Right lobe of liver (tissue), 6 donors: ENCODE results near the gene ZNF468. TPM values are rescaled to one million over a fixed set of nuclear protein-coding genes. Genes with fewer than 3 reads are reported as not detected.
A peak's percentile ranks its signal among the peaks of the same experiment; 100 is the strongest.
"Not testable (repeated sequence)": the region's sequence is repeated elsewhere in the genome, so short reads cannot be mapped to it uniquely, and the experiment has no call there.

Source experiments
- ATAC-seq, 4 donors: fragments of 200-7000 bp; cut with Tn5 transposase; one replicate each; pipeline ENCODE4 v1.9.1; 2020; ENCODE audit warnings: mild to moderate bottlenecking in 4 of 4, moderate library complexity in 4 of 4
- DNase-seq, 3 donors: peaks; one replicate each; pipeline ENCODE4 v3.0.0-alpha.2; 2020
- H3K27ac ChIP-seq, 3 donors: fragments of 200-600 bp; one replicate each; pipeline ENCODE4 v1.8.0; 2022
- H3K27me3 ChIP-seq, 2 donors: fragments of 200-600 bp; one replicate each; pipeline ENCODE4 v1.8.0; 2022
- H3K36me3 ChIP-seq, 4 donors: fragments of 200-600 bp; sonication (generic) in 1 of 4; one replicate each; pipeline versions ENCODE4 v1.5.1 to v1.8.0; 2017 to 2022; ENCODE audit warnings: control low read depth in 1 of 4
- H3K4me1 ChIP-seq, 4 donors: fragments of 200-600 bp; sonication (generic) in 1 of 4; one replicate each; pipeline versions ENCODE4 v1.5.1 to v1.8.0; 2017 to 2022; ENCODE audit warnings: control low read depth in 1 of 4
- H3K4me3 ChIP-seq, 3 donors: fragments of 200-600 bp; one replicate each; pipeline ENCODE4 v1.8.0; 2022
- H3K9me3 ChIP-seq, 4 donors: fragments of 200-600 bp; sonication (generic) in 1 of 4; one replicate each; pipeline versions ENCODE4 v1.5.1 to v1.8.0; 2017 to 2022; ENCODE audit warnings: control low read depth in 1 of 4
- CTCF ChIP-seq, 4 donors: fragments of 200-600 bp in 3 of 4; fragments of 450-650 bp in 1 of 4; IDR thresholded peaks; one replicate each; pipeline versions ENCODE4 v1.5.1 to v1.8.0; 2016 to 2022; ENCODE audit warnings: antibody characterized with exemption in 4 of 4, mild to moderate bottlenecking in 2 of 4
- POLR2A ChIP-seq: fragments of 450-650 bp; IDR thresholded peaks from one replicate; pipeline ENCODE4 v1.6.1; 2017; ENCODE audit warnings: antibody characterized with exemption, mild to moderate bottlenecking
- WGBS: methylation state at CpG from one replicate; pipeline ENCODE4 v1.1.6; 2018; ENCODE audit warnings: low coverage, low lambda C conversion rate; ENCODE audit not compliant: insufficient coverage; ENCODE audit errors: missing lambda C conversion rate; 5-methylcytosine and 5-hydroxymethylcytosine counted together
- intact Hi-C, 2 donors: fragments of 100-400 bp; cut with DNase I; formaldehyde crosslinking; loops; one replicate each; pipeline versions ENCODE4 v1.11.2 to v1.14.1; 2022
- total RNA-seq, 6 experiments: library from RNA; depleted of rRNA in 2 of 6; stranded (reverse); fragments of >200 nt in 2 of 6; fragmentation: NEBNext Ultra II Directional in 3 of 6; extraction: Animal tissue kit (Norgen Biotek cat#: 25700) in 3 of 6; gene quantifications; one replicate each; pipeline versions ENCODE4 v1.1.0 to v1.2.4, GENCODE V29; 2016 to 2023
- donor health status: DM: no; HTN: yes; CAD: no.
- donor health status: DM: no; HTN: no; CAD: no.
- donor health status: DM: no; HTN: no; CAD: no.
- donor health status: DM: no; HTN: yes; CAD: no.
- donor health status: DM: no; HTN: yes; CAD: no.

The ZNF468 gene
- total RNA-seq, 6 experiments from 2014 or later, result 1.6 to 4.2 (median 2.9) TPM

- H3K4me1 ChIP-seq, result no peaks in the 10 kb centered on the region
- H3K4me3 ChIP-seq, result no peak overlapping the region
- ATAC-seq, result no peak
- peaks cover 0 to 4% (median 0%) of the 10 kb centered on the region in 4 donors for H3K36me3 ChIP-seq
- no peaks in the 10 kb centered on the region for H3K27me3 ChIP-seq
- H3K27ac ChIP-seq, result no peak overlapping the region
- H3K9me3 ChIP-seq, result no peaks in the 10 kb centered on the region
- intact Hi-C loops, result no loop called here
- 75% methylated on average over 6 of the region's 7 CpGs for WGBS
- no peak for DNase-seq
- TF ChIP-seq POLR2A (no peak), CTCF (IDR thresholded peaks at IDR 0.05) (no peak)
Observed at GRCh38 chr19:52889076-52889475, 31.7 kb upstream of the ZNF468 start.

- intact Hi-C loops, result no loop called here
- ATAC-seq, result no peak
- WGBS, result 86% methylated on average over 10 of the region's 11 CpGs
- Histone ChIP-seq H3K4me1 (no peaks in the 10 kb centered on the region), H3K27ac (no peak overlapping the region), H3K27me3 (no peaks in the 10 kb centered on the region), H3K9me3 (peaks cover 0 to 26% (median 5%) of the 10 kb centered on the region in 4 donors), H3K4me3 (no peak overlapping the region), H3K36me3 (peaks cover 0 to 19% (median 0%) of the 10 kb centered on the region in 4 donors)
- DNase-seq, result no peak
- TF ChIP-seq POLR2A, result no peak
- no peak for TF ChIP-seq CTCF (IDR thresholded peaks at IDR 0.05)
Observed at GRCh38 chr19:52880895-52881389, 23.5 kb upstream of the ZNF468 start.

GRCh38 chr19:52872996-52873395 is 15.6 kb upstream of the ZNF468 start:
- DNase-seq, intact Hi-C loops, H3K27ac ChIP-seq, H3K4me3 ChIP-seq, ATAC-seq, H3K27me3 ChIP-seq, H3K36me3 ChIP-seq, H3K4me1 ChIP-seq, H3K9me3 ChIP-seq: not testable (repeated sequence)
- 60% methylated on average over 6 of the region's 6 CpGs for WGBS

- no peaks in the 10 kb centered on the region for H3K27me3 ChIP-seq
- ATAC-seq (no peak), DNase-seq (no peak)
- TF ChIP-seq POLR2A, result no peak
- TF ChIP-seq CTCF (IDR thresholded peaks at IDR 0.05), result no peak
- no peaks in the 10 kb centered on the region for H3K36me3 ChIP-seq
- intact Hi-C loops, result no loop called here
- no peak overlapping the region for H3K4me3 ChIP-seq
- 92% methylated on average over 3 of the region's 3 CpGs for WGBS
- no peaks in the 10 kb centered on the region for H3K9me3 ChIP-seq
- no peaks in the 10 kb centered on the region for H3K4me1 ChIP-seq
- H3K27ac ChIP-seq, result no peak overlapping the region
Observed at GRCh38 chr19:52871466-52871865, 14.0 kb upstream of the ZNF468 start.

GRCh38 chr19:52868031-52868430 is 10.6 kb upstream of the ZNF468 start:
- WGBS, result 89% methylated on average over 7 of the region's 11 CpGs
- DNase-seq, H3K27me3 ChIP-seq, H3K36me3 ChIP-seq, H3K4me1 ChIP-seq, ATAC-seq, H3K27ac ChIP-seq, intact Hi-C loops, H3K9me3 ChIP-seq, H3K4me3 ChIP-seq: not testable (repeated sequence)

GRCh38 chr19:52856540-52857377 is 660 bp downstream of the ZNF468 start:
- H3K4me1 ChIP-seq, H3K27me3 ChIP-seq, H3K27ac ChIP-seq, intact Hi-C loops, DNase-seq, H3K9me3 ChIP-seq, H3K36me3 ChIP-seq: not testable (repeated sequence)
- ATAC-seq, result peak in 3 of 4 donors; percentile 22 to 36 (median 32)
- 2% methylated on average over 20 of the region's 31 CpGs for WGBS
- H3K4me3 ChIP-seq, result peak overlapping the region; percentile 48 to 66 (median 54)

GRCh38 chr19:52847352-52847751 is 10.1 kb downstream of the ZNF468 start:
- intact Hi-C loops, H3K27me3 ChIP-seq, H3K27ac ChIP-seq, H3K4me1 ChIP-seq, H3K4me3 ChIP-seq, DNase-seq, ATAC-seq: not testable (repeated sequence)
- H3K9me3 ChIP-seq, result peaks cover 0 to 27% (median 0%) of the 10 kb centered on the region in 4 donors
- 72% methylated on average over 4 of the region's 5 CpGs for WGBS
- peaks cover 0 to 61% (median 28%) of the 10 kb centered on the region in 4 donors for H3K36me3 ChIP-seq

GRCh38 chr19:52840825-52841465 is 16.5 kb downstream of the ZNF468 start:
- H3K4me3 ChIP-seq, intact Hi-C loops, ATAC-seq, DNase-seq, H3K27me3 ChIP-seq, H3K27ac ChIP-seq, H3K4me1 ChIP-seq: not testable (repeated sequence)
- Histone ChIP-seq H3K36me3 (peaks cover 0 to 31% (median 14%) of the 10 kb centered on the region in 4 donors), H3K9me3 (peaks cover 0 to 62% (median 4%) of the 10 kb centered on the region in 4 donors)
- WGBS, result 98% methylated on average over 7 of the region's 10 CpGs
